Osteocyte (in vitro differentiated cells): ENCODE results near the gene BRDT. TPM values are rescaled to one million over a fixed set of nuclear protein-coding genes. Genes with fewer than 3 reads are reported as not detected.

Source experiments
- total RNA-seq: library from RNA; stranded (reverse); gene quantifications from 2 replicates; pipeline ENCODE4 v1.2.1, GENCODE V29; 2021

BRDT gene
- total RNA-seq, 1 donor from 2014 or later: not detected

Other genes with a start within 250 kb of the BRDT start
- 14.1 and 17.2 TPM in 2 replicates for gene TGFBR3, start 63.2 kb upstream of the BRDT start, total RNA-seq
- 0.26 TPM in 1 of 2 replicates, not detected in the other for gene EPHX4, start 80.6 kb downstream of the BRDT start, total RNA-seq
- gene SETSIP, start 126.0 kb downstream of the BRDT start, total RNA-seq: not detected in 2 replicates
- gene BTBD8, start 130.9 kb downstream of the BRDT start, total RNA-seq: 1.9 and 2.0 TPM in 2 replicates